PFSK-1 (cell line): ENCODE results near the gene GADD45GIP1.

Source experiments
- POLR2AphosphoS5 ChIP-seq: IDR thresholded peaks from 2 replicates; pipeline ENCODE4 v1.6.1; 2012; ENCODE audit warnings: low read depth, mild to moderate bottlenecking, control low read depth, low read length, moderate library complexity
- SIN3A ChIP-seq: IDR thresholded peaks from 2 replicates; pipeline ENCODE4 v1.6.1; 2012; ENCODE audit warnings: mild to moderate bottlenecking, low read length, moderate library complexity, borderline replicate concordance; ENCODE audit not compliant: insufficient read depth
- TAF1 ChIP-seq: IDR thresholded peaks from 2 replicates; pipeline ENCODE4 v1.6.1; 2012; ENCODE audit warnings: low read length, control low read depth, borderline replicate concordance; ENCODE audit not compliant: insufficient read depth
- TF ChIP-seq, protein P1 (sequence below), 2 experiments: IDR thresholded peaks; 2 replicates each; pipeline versions ENCODE4 v1.6.1 to v1.8.0; 2011 to 2012; ENCODE audit warnings: low read depth in 2 of 2, low read length in 2 of 2, control low read depth in 1 of 2, inconsistent platforms in 1 of 2, mild to moderate bottlenecking in 1 of 2, moderate library complexity in 1 of 2; ENCODE audit not compliant: insufficient read depth in 1 of 2

DNA sequence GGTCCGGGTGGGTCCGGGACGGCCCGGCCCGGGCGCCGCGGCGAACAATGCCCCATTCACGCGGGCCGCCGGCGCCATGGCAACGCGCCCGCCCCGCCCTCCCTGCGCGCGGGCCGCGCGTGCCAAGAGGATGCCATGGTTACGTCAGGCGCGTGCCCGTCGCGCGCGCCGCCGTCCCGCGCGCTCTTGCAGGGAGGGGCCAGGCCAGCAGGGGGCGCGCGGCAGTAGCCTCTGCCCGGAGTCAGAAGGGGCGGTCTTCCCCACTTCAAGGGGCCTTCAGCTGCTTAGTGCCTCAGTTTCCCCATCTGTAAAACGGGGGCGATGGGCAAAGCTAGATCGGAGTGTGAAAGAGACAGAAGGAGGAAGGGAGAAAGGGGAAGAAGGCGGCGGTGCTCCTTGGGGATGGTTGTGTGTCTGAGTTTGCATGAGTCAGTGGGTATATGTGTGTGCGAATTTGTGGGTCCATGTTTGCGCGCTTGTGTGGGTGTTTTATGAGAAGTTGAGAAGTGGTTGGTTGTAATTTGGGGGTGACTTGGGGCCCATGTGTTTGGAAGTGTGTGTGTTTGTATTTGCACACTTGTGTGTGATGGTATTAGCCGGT is 26.6 kb upstream of the GADD45GIP1 start:
- TF ChIP-seq, protein P1, sequence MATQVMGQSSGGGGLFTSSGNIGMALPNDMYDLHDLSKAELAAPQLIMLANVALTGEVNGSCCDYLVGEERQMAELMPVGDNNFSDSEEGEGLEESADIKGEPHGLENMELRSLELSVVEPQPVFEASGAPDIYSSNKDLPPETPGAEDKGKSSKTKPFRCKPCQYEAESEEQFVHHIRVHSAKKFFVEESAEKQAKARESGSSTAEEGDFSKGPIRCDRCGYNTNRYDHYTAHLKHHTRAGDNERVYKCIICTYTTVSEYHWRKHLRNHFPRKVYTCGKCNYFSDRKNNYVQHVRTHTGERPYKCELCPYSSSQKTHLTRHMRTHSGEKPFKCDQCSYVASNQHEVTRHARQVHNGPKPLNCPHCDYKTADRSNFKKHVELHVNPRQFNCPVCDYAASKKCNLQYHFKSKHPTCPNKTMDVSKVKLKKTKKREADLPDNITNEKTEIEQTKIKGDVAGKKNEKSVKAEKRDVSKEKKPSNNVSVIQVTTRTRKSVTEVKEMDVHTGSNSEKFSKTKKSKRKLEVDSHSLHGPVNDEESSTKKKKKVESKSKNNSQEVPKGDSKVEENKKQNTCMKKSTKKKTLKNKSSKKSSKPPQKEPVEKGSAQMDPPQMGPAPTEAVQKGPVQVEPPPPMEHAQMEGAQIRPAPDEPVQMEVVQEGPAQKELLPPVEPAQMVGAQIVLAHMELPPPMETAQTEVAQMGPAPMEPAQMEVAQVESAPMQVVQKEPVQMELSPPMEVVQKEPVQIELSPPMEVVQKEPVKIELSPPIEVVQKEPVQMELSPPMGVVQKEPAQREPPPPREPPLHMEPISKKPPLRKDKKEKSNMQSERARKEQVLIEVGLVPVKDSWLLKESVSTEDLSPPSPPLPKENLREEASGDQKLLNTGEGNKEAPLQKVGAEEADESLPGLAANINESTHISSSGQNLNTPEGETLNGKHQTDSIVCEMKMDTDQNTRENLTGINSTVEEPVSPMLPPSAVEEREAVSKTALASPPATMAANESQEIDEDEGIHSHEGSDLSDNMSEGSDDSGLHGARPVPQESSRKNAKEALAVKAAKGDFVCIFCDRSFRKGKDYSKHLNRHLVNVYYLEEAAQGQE (IDR thresholded peaks at IDR 0.05; ENCODE audit: insufficient read depth in 1 of 2, low read depth in 2 of 2, low read length in 2 of 2): no peak
- no peak for TF ChIP-seq POLR2AphosphoS5
- no peak for TF ChIP-seq SIN3A
- TF ChIP-seq TAF1: no peak
